ENCODE data around the gene RNPS1.

Gene RNPS1

GRCh38 chr16:2212362-2213324 is 55.3 kb downstream of the RNPS1 start:
- peak overlapping the region; percentile 44 for H2BK5ac ChIP-seq (ENCODE audit: low read length)
- no peak overlapping the region for H4K91ac ChIP-seq (ENCODE audit: low read depth, low read length, poor library complexity)
- no peak overlapping the region for H3K4ac ChIP-seq (ENCODE audit: low read length)
- peak overlapping the region in 1 of 2 donors; percentile 97 for H3K4me3 ChIP-seq (ENCODE audit: low read length in 2 of 2)
- no peaks in the 10 kb centered on the region for H3K27me3 ChIP-seq (ENCODE audit: control insufficient read depth in 3 of 3, insufficient read depth in 3 of 3, low read depth in 1 of 3, low read length in 3 of 3)
- WGBS, 2 donors (ENCODE audit: extremely low coverage in 2 of 2, insufficient read length in 2 of 2, insufficient replicate concordance in 1 of 2): no CpG with 5 or more reads among the region's 19 CpGs
- peak overlapping the region; percentile 75 for H3K23ac ChIP-seq (ENCODE audit: low read depth, low read length, poor library complexity)
- H3K4me1 ChIP-seq (ENCODE audit: control insufficient read depth in 2 of 2, insufficient read depth in 1 of 2, low read depth in 1 of 2, low read length in 2 of 2): peaks cover 9 to 11% of the 10 kb centered on the region in 2 donors
- H3K14ac ChIP-seq (ENCODE audit: low read length): no peak overlapping the region
- H3K9ac ChIP-seq (ENCODE audit: low read depth, low read length, poor library complexity): no peak overlapping the region
- no peak overlapping the region for H2AK5ac ChIP-seq (ENCODE audit: low read depth, low read length)
- peak overlapping the region; percentile 96 for H3K4me2 ChIP-seq (ENCODE audit: insufficient read depth, low read length, poor library complexity, severe bottlenecking)
- H3K18ac ChIP-seq (ENCODE audit: low read length): no peak overlapping the region
- H4K8ac ChIP-seq (ENCODE audit: low read depth, low read length): no peak overlapping the region
- no peaks in the 10 kb centered on the region for H3K9me3 ChIP-seq (replicated peaks in 1 of 2; ENCODE audit: control insufficient read depth in 2 of 2, insufficient read depth in 1 of 2, low read depth in 1 of 2, low read length in 2 of 2)
- H2AFZ ChIP-seq (ENCODE audit: low read length): no peak overlapping the region
- DNase-seq (ENCODE audit: low spot score): no peak
- H2BK15ac ChIP-seq (ENCODE audit: low read length): no peak overlapping the region
- H2BK120ac ChIP-seq (ENCODE audit: low read depth, low read length): no peak overlapping the region
- peaks cover 18% of the 10 kb centered on the region for H3K79me1 ChIP-seq (ENCODE audit: low read depth, low read length)
- H3K27ac ChIP-seq (replicated peaks; ENCODE audit: low read length): no peak overlapping the region
- peaks cover 34 to 50% of the 10 kb centered on the region in 2 donors for H3K36me3 ChIP-seq (replicated peaks in 1 of 2; ENCODE audit: control insufficient read depth in 2 of 2, insufficient read depth in 2 of 2, low read length in 2 of 2)
- no peak overlapping the region for H2BK12ac ChIP-seq (ENCODE audit: low read length)

DNA sequence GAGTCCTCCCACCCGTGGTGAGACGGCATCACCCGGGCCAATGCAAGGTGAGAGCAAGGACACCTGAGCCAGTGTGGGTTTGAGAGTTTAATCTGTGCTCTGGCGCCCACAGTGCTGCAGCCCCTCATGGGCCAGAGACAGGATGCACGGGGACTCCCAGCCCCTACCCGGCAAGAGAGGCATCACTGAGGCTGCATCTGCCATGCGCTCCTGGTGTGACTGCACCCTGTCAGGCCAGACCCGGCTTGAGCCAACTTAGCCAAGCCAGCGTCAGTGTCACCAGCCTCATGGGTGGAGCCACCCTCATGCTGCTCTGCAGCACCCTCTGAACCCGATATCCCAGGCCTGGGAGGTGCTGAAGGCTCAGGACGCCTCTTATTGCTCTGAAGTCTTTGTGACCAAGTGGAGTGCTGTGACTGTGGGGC is 56.0 kb downstream of the RNPS1 start:
- H2BK15ac ChIP-seq (ENCODE audit: low read length): no peak overlapping the region
- H3K4me1 ChIP-seq (ENCODE audit: control insufficient read depth in 2 of 2, insufficient read depth in 1 of 2, low read depth in 1 of 2, low read length in 2 of 2): peaks cover 9 to 11% of the 10 kb centered on the region in 2 donors
- H4K91ac ChIP-seq (ENCODE audit: low read depth, low read length, poor library complexity): no peak overlapping the region
- H3K18ac ChIP-seq (ENCODE audit: low read length): no peak overlapping the region
- H3K4me3 ChIP-seq (ENCODE audit: low read length in 2 of 2): peak overlapping the region in 1 of 2 donors; percentile 97
- no peak overlapping the region for H2BK12ac ChIP-seq (ENCODE audit: low read length)
- WGBS, 2 donors (ENCODE audit: extremely low coverage in 2 of 2, insufficient read length in 2 of 2, insufficient replicate concordance in 1 of 2): no CpG with 5 or more reads among the region's 11 CpGs
- no peaks in the 10 kb centered on the region for H3K9me3 ChIP-seq (replicated peaks in 1 of 2; ENCODE audit: control insufficient read depth in 2 of 2, insufficient read depth in 1 of 2, low read depth in 1 of 2, low read length in 2 of 2)
- H2BK120ac ChIP-seq (ENCODE audit: low read depth, low read length): no peak overlapping the region
- DNase-seq (ENCODE audit: low spot score): no peak
- peaks cover 19% of the 10 kb centered on the region for H3K79me1 ChIP-seq (ENCODE audit: low read depth, low read length)
- H3K4me2 ChIP-seq (ENCODE audit: insufficient read depth, low read length, poor library complexity, severe bottlenecking): no peak overlapping the region
- H2AK5ac ChIP-seq (ENCODE audit: low read depth, low read length): no peak overlapping the region
- H3K27ac ChIP-seq (replicated peaks; ENCODE audit: low read length): no peak overlapping the region
- peak overlapping the region; percentile 44 for H2BK5ac ChIP-seq (ENCODE audit: low read length)
- H3K9ac ChIP-seq (ENCODE audit: low read depth, low read length, poor library complexity): peak overlapping the region; percentile 63
- no peak overlapping the region for H2AFZ ChIP-seq (ENCODE audit: low read length)
- H3K23ac ChIP-seq (ENCODE audit: low read depth, low read length, poor library complexity): peak overlapping the region; percentile 75
- no peaks in the 10 kb centered on the region for H3K27me3 ChIP-seq (ENCODE audit: control insufficient read depth in 3 of 3, insufficient read depth in 3 of 3, low read depth in 1 of 3, low read length in 3 of 3)
- H3K4ac ChIP-seq (ENCODE audit: low read length): no peak overlapping the region
- H3K14ac ChIP-seq (ENCODE audit: low read length): no peak overlapping the region
- H4K8ac ChIP-seq (ENCODE audit: low read depth, low read length): no peak overlapping the region
- peaks cover 38 to 57% of the 10 kb centered on the region in 2 donors for H3K36me3 ChIP-seq (replicated peaks in 1 of 2; ENCODE audit: control insufficient read depth in 2 of 2, insufficient read depth in 2 of 2, low read length in 2 of 2)

GRCh38 chr16:2210386-2211365 is 57.2 kb downstream of the RNPS1 start, which contains the start of gene BRICD5:
Gene BRICD5, minus strand, starts transcription at chr16:2210863. Its CDS starts 30 bp downstream, at chr16:2210833.
- H3K27ac ChIP-seq (replicated peaks; ENCODE audit: low read length): peak within 1 kb of the TSS; percentile 13
- no peaks in the 10 kb centered on the region for H3K27me3 ChIP-seq (ENCODE audit: control insufficient read depth in 3 of 3, insufficient read depth in 3 of 3, low read depth in 1 of 3, low read length in 3 of 3)
- no peak within 1 kb of the TSS for H3K18ac ChIP-seq (ENCODE audit: low read length)
- no peak within 1 kb of the TSS for H2BK15ac ChIP-seq (ENCODE audit: low read length)
- peaks cover 16 to 17% of the 10 kb centered on the region in 2 donors for H3K4me1 ChIP-seq (ENCODE audit: control insufficient read depth in 2 of 2, insufficient read depth in 1 of 2, low read depth in 1 of 2, low read length in 2 of 2)
- no peak within 1 kb of the TSS for H3K14ac ChIP-seq (ENCODE audit: low read length)
- no peak within 1 kb of the TSS for H2BK120ac ChIP-seq (ENCODE audit: low read depth, low read length)
- H3K23ac ChIP-seq (ENCODE audit: low read depth, low read length, poor library complexity): peak within 1 kb of the TSS; percentile 73
- WGBS, 2 donors (ENCODE audit: extremely low coverage in 2 of 2, insufficient read length in 2 of 2, insufficient replicate concordance in 1 of 2): no CpG with 5 or more reads among the region's 24 CpGs
- peaks cover 32% of the 10 kb centered on the region for H3K79me1 ChIP-seq (ENCODE audit: low read depth, low read length)
- no peaks in the 10 kb centered on the region for H3K9me3 ChIP-seq (replicated peaks in 1 of 2; ENCODE audit: control insufficient read depth in 2 of 2, insufficient read depth in 1 of 2, low read depth in 1 of 2, low read length in 2 of 2)
- no peak within 1 kb of the TSS for H4K8ac ChIP-seq (ENCODE audit: low read depth, low read length)
- H3K4ac ChIP-seq (ENCODE audit: low read length): no peak within 1 kb of the TSS
- no peak within 1 kb of the TSS for H3K4me3 ChIP-seq (ENCODE audit: low read length in 2 of 2)
- no peak within 1 kb of the TSS for H2BK12ac ChIP-seq (ENCODE audit: low read length)
- peak within 1 kb of the TSS; percentile 17 for H3K9ac ChIP-seq (ENCODE audit: low read depth, low read length, poor library complexity)
- H3K36me3 ChIP-seq (replicated peaks in 1 of 2; ENCODE audit: control insufficient read depth in 2 of 2, insufficient read depth in 2 of 2, low read length in 2 of 2): peaks cover 45 to 66% of the 10 kb centered on the region in 2 donors
- peak within 1 kb of the TSS; percentile 71 for H2BK5ac ChIP-seq (ENCODE audit: low read length)
- H2AFZ ChIP-seq (ENCODE audit: low read length): no peak within 1 kb of the TSS
- H4K91ac ChIP-seq (ENCODE audit: low read depth, low read length, poor library complexity): no peak within 1 kb of the TSS
- peak within 1 kb of the TSS; percentile 32 for H2AK5ac ChIP-seq (ENCODE audit: low read depth, low read length)
- DNase-seq (ENCODE audit: low spot score): no peak
- H3K4me2 ChIP-seq (ENCODE audit: insufficient read depth, low read length, poor library complexity, severe bottlenecking): peak within 1 kb of the TSS; percentile 11
